Stimulated activated memory B cell treated with anti-CD40 and anti-IgM and Interleukin-4, amounts not matched to agents 10 μg/mL and 1 μg/mL and 100 μg/mL, for 72 hours (primary cell): Measurements from ENCODE around the gene CETP.
"Not testable (repeated sequence)": the region's sequence is repeated elsewhere in the genome, so short reads cannot be mapped to it uniquely, and the experiment has no call there.

Source experiments
- ATAC-seq: fragments of 150-1000 bp; cut with Tn5 transposase; 2 replicates; pipeline ENCODE4 v1.10.0; 2021
- H3K27ac Mint-ChIP-seq: one replicate; pipeline ENCODE4 v1.8.0; 2022; ENCODE audit warnings: mild to moderate bottlenecking, mixed read lengths
- H3K27me3 Mint-ChIP-seq: one replicate; pipeline ENCODE4 v1.8.0; 2022; ENCODE audit warnings: mixed read lengths
- H3K36me3 Mint-ChIP-seq: one replicate; pipeline ENCODE4 v1.8.0; 2022; ENCODE audit warnings: mixed read lengths
- H3K4me1 Mint-ChIP-seq: one replicate; pipeline ENCODE4 v1.8.0; 2022; ENCODE audit warnings: mixed read lengths
- H3K4me3 Mint-ChIP-seq: one replicate; pipeline ENCODE4 v1.8.0; 2022; ENCODE audit warnings: mild to moderate bottlenecking, moderate library complexity, mixed read lengths
- H3K9me3 Mint-ChIP-seq: one replicate; pipeline ENCODE4 v1.8.0; 2022; ENCODE audit warnings: mixed read lengths

CETP gene

GRCh38 chr16:56931892-56932720 lies 29.6 kb upstream of the CETP start, which contains the start of gene HERPUD1:
Gene HERPUD1 (plus strand): TSS chr16:56932142. CDS start chr16:56932245, 103 bp downstream.
- H3K4me3 Mint-ChIP-seq: peak within 1 kb of the TSS; percentile 99
- peak; percentile 95 for ATAC-seq
- H3K36me3 Mint-ChIP-seq: peaks cover 52% of the 10 kb centered on the region
- peaks cover 40% of the 10 kb centered on the region for H3K4me1 Mint-ChIP-seq
- H3K9me3 Mint-ChIP-seq: no peaks in the 10 kb centered on the region
- peak within 1 kb of the TSS; percentile 99 for H3K27ac Mint-ChIP-seq
- H3K27me3 Mint-ChIP-seq: no peaks in the 10 kb centered on the region

- Mint-ChIP-seq H3K9me3 (no peaks in the 10 kb centered on the region), H3K27me3 (no peaks in the 10 kb centered on the region), H3K36me3 (peaks cover 61% of the 10 kb centered on the region), H3K4me1 (peaks cover 48% of the 10 kb centered on the region), H3K27ac (peak overlapping the region; percentile 99), H3K4me3 (peak overlapping the region; percentile 99)
- peak; percentile 2 for ATAC-seq
Measured at GRCh38 chr16:56932721-56933619, 28.8 kb upstream of the CETP start.

GRCh38 chr16:56933828-56934598 lies 27.7 kb upstream of the CETP start:
- H3K27ac Mint-ChIP-seq: peak overlapping the region; percentile 99
- H3K9me3 Mint-ChIP-seq: no peaks in the 10 kb centered on the region
- ATAC-seq: no peak
- peaks cover 71% of the 10 kb centered on the region for H3K36me3 Mint-ChIP-seq
- peak overlapping the region; percentile 99 for H3K4me3 Mint-ChIP-seq
- H3K27me3 Mint-ChIP-seq: no peaks in the 10 kb centered on the region
- peaks cover 53% of the 10 kb centered on the region for H3K4me1 Mint-ChIP-seq

- Mint-ChIP-seq H3K27ac (peak overlapping the region; percentile 99), H3K4me1 (peaks cover 60% of the 10 kb centered on the region), H3K4me3 (peak overlapping the region; percentile 99), H3K36me3 (peaks cover 77% of the 10 kb centered on the region)
- ATAC-seq, H3K9me3 Mint-ChIP-seq, H3K27me3 Mint-ChIP-seq: not testable (repeated sequence)
Measured at GRCh38 chr16:56934599-56935145, 27.1 kb upstream of the CETP start.

- no peak for ATAC-seq
- Mint-ChIP-seq H3K36me3 (peaks cover 82% of the 10 kb centered on the region), H3K9me3 (no peaks in the 10 kb centered on the region), H3K4me1 (peaks cover 65% of the 10 kb centered on the region), H3K27me3 (no peaks in the 10 kb centered on the region), H3K4me3 (peak overlapping the region; percentile 99), H3K27ac (peak overlapping the region; percentile 99)
Measured at GRCh38 chr16:56935201-56935600, 26.5 kb upstream of the CETP start.

- peak overlapping the region; percentile 99 for H3K4me3 Mint-ChIP-seq
Measured at GRCh38 chr16:56936491-56936890, 25.3 kb upstream of the CETP start.

GRCh38 chr16:56936950-56937349 lies 24.8 kb upstream of the CETP start:
- peaks cover 67% of the 10 kb centered on the region for H3K4me1 Mint-ChIP-seq
- no peak for ATAC-seq
- H3K4me3 Mint-ChIP-seq: peak overlapping the region; percentile 99

More at GRCh38 chr16:56936491-56936890, 25.3 kb upstream of the CETP start:
- H3K4me1 Mint-ChIP-seq: peaks cover 63% of the 10 kb centered on the region
- H3K27me3 Mint-ChIP-seq: no peaks in the 10 kb centered on the region
- H3K27ac Mint-ChIP-seq: peak overlapping the region; percentile 99
- no peaks in the 10 kb centered on the region for H3K9me3 Mint-ChIP-seq
- ATAC-seq: no peak
- peaks cover 86% of the 10 kb centered on the region for H3K36me3 Mint-ChIP-seq

GRCh38 chr16:56938664-56939513 lies 22.9 kb upstream of the CETP start:
- Mint-ChIP-seq H3K27me3 (no peaks in the 10 kb centered on the region), H3K4me3 (peak overlapping the region; percentile 80), H3K9me3 (no peaks in the 10 kb centered on the region), H3K27ac (peak overlapping the region; percentile 96), H3K36me3 (peaks cover 90% of the 10 kb centered on the region), H3K4me1 (peaks cover 86% of the 10 kb centered on the region)
- peak; percentile 71 for ATAC-seq

More at GRCh38 chr16:56936950-56937349, 24.8 kb upstream of the CETP start:
- Mint-ChIP-seq H3K27me3 (no peaks in the 10 kb centered on the region), H3K27ac (peak overlapping the region; percentile 99), H3K9me3 (no peaks in the 10 kb centered on the region), H3K36me3 (peaks cover 89% of the 10 kb centered on the region)

GRCh38 chr16:56939801-56940200 lies 21.9 kb upstream of the CETP start:
- Mint-ChIP-seq H3K36me3 (peaks cover 90% of the 10 kb centered on the region), H3K27ac (peak overlapping the region; percentile 96), H3K4me1 (peaks cover 95% of the 10 kb centered on the region), H3K27me3 (no peaks in the 10 kb centered on the region), H3K9me3 (no peaks in the 10 kb centered on the region), H3K4me3 (peak overlapping the region; percentile 80)
- peak; percentile 43 for ATAC-seq

GRCh38 chr16:56941092-56941491 lies 20.7 kb upstream of the CETP start:
- peak; percentile 72 for ATAC-seq
- Mint-ChIP-seq H3K9me3 (no peaks in the 10 kb centered on the region), H3K27me3 (no peaks in the 10 kb centered on the region), H3K4me3 (peak overlapping the region; percentile 38), H3K27ac (peak overlapping the region; percentile 96), H3K4me1 (peaks cover 90% of the 10 kb centered on the region), H3K36me3 (peaks cover 81% of the 10 kb centered on the region)

GRCh38 chr16:56941856-56942331 lies 19.9 kb upstream of the CETP start:
- no peaks in the 10 kb centered on the region for H3K9me3 Mint-ChIP-seq
- H3K4me1 Mint-ChIP-seq: peaks cover 87% of the 10 kb centered on the region
- peaks cover 73% of the 10 kb centered on the region for H3K36me3 Mint-ChIP-seq
- no peaks in the 10 kb centered on the region for H3K27me3 Mint-ChIP-seq
- no peak for ATAC-seq
- H3K4me3 Mint-ChIP-seq: peak overlapping the region; percentile 64
- peak overlapping the region; percentile 96 for H3K27ac Mint-ChIP-seq

GRCh38 chr16:56943761-56944375 lies 17.9 kb upstream of the CETP start:
- Mint-ChIP-seq H3K4me1 (peaks cover 77% of the 10 kb centered on the region), H3K27ac (peak overlapping the region; percentile 96), H3K27me3 (no peaks in the 10 kb centered on the region), H3K9me3 (no peaks in the 10 kb centered on the region), H3K36me3 (peaks cover 53% of the 10 kb centered on the region), H3K4me3 (peak overlapping the region; percentile 23)
- ATAC-seq: no peak
